Mucosa of descending colon (tissue), 3 donors: Measurements from ENCODE around the gene USP9Y. TPM values are rescaled to one million over a fixed set of nuclear protein-coding genes. Genes with fewer than 3 reads are reported as not detected.

ENCODE experiments used
- ATAC-seq: fragments of 200-7000 bp; cut with Tn5 transposase; one replicate; pipeline ENCODE4 v1.9.1; 2020; ENCODE audit warnings: mild to moderate bottlenecking, moderate library complexity
- DNase-seq, 3 donors: peaks; one replicate each; pipeline ENCODE4 v3.0.0-alpha.2; 2020
- H3K36me3 ChIP-seq: fragments of 200-600 bp; one replicate; pipeline ENCODE4 v1.8.0; 2021; ENCODE audit warnings: low read depth, mild to moderate bottlenecking
- H3K4me1 ChIP-seq: fragments of 200-600 bp; one replicate; pipeline ENCODE4 v1.8.0; 2021; ENCODE audit warnings: low read depth, mild to moderate bottlenecking
- H3K4me3 ChIP-seq: fragments of 200-600 bp; one replicate; pipeline ENCODE4 v1.8.0; 2021; ENCODE audit warnings: mild to moderate bottlenecking
- H3K9me3 ChIP-seq: fragments of 200-600 bp; one replicate; pipeline ENCODE4 v1.8.0; 2021; ENCODE audit warnings: mild to moderate bottlenecking
- intact Hi-C, 2 donors: fragments of 100-400 bp; cut with DNase I in 1 of 2; cut with micrococcal nuclease in 1 of 2; formaldehyde crosslinking; loops; one replicate each; pipeline versions ENCODE4 v1.11.0 to v1.11.1; 2022; cut with DNase I, micrococcal nuclease
- total RNA-seq, 3 donors: library from RNA; stranded (reverse); fragmentation: NEBNext Ultra II Directional in 2 of 3; extraction: Animal tissue kit (Norgen Biotek cat#: 25700) in 2 of 3; gene quantifications; one replicate each; pipeline versions ENCODE4 v1.2.1 to v1.2.4, GENCODE V29; 2021 to 2023
- TF ChIP-seq, protein P1 (sequence below): fragments of 200-600 bp; IDR thresholded peaks from one replicate; pipeline ENCODE4 v1.8.0; 2022; ENCODE audit warnings: antibody characterized with exemption, mild to moderate bottlenecking
- donor health status: DM: no; HTN: no; CAD: no; lungs with moderate emphysema.
- donor health status: DM: no; HTN: no; CAD: no.
- donor health status: DM: no; HTN: yes; CAD: no.

USP9Y gene
- total RNA-seq, 3 donors from 2014 or later = 9.2 to 18.1 TPM; not detected in 1

DNA sequence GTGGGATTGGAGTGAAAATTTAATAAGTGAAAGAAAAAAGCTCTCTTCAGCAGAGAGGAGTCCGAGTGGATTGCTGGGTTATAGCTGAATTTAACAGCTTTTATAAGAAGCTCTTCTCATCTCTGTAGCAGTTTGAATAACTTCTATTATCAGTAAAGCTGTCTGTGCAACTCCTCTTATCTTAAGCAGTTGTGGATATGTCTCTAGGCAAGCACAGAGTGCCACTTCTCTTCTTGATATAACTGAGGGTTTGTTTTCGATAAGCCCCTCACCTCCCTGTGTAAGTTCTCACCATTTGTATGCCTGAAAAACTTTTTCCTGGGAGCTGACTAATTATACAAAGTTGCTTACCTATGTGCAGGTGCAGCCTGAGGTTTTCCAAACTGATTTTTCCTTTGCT is 43.1 kb downstream of the USP9Y start:
- Histone ChIP-seq H3K4me1 (no peaks in the 10 kb centered on the region), H3K9me3 (no peaks in the 10 kb centered on the region), H3K4me3 (no peak overlapping the region), H3K36me3 (no peaks in the 10 kb centered on the region)
- intact Hi-C loops = no loop called here
- TF ChIP-seq, protein P1, sequence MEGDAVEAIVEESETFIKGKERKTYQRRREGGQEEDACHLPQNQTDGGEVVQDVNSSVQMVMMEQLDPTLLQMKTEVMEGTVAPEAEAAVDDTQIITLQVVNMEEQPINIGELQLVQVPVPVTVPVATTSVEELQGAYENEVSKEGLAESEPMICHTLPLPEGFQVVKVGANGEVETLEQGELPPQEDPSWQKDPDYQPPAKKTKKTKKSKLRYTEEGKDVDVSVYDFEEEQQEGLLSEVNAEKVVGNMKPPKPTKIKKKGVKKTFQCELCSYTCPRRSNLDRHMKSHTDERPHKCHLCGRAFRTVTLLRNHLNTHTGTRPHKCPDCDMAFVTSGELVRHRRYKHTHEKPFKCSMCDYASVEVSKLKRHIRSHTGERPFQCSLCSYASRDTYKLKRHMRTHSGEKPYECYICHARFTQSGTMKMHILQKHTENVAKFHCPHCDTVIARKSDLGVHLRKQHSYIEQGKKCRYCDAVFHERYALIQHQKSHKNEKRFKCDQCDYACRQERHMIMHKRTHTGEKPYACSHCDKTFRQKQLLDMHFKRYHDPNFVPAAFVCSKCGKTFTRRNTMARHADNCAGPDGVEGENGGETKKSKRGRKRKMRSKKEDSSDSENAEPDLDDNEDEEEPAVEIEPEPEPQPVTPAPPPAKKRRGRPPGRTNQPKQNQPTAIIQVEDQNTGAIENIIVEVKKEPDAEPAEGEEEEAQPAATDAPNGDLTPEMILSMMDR = no peak
- DNase-seq (no peak), ATAC-seq (no peak)

DNA sequence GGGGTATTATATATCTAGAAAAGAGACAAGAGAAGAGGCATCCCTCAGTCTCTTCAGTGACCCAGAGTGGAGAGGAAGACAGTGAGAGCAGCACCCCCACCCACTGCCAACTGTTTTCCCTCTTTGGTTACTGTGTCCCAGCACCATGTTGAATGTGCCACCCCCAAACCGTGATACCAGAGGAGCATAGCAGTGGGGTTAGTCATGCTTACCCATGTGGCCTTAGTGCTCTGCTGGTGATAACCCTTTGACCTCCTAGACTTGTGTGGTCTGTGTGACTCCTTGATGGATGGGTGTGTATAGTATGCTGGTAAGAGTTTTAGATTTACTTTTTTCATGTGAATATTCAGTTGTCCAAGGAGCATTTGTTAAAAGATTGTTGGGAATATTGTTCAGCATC is 48.3 kb downstream of the USP9Y start:
- TF ChIP-seq, protein P1 = no peak
- H3K4me3 ChIP-seq = no peak overlapping the region
- no peaks in the 10 kb centered on the region for H3K4me1 ChIP-seq
- ATAC-seq = no peak
- no peak for DNase-seq
- H3K9me3 ChIP-seq = no peaks in the 10 kb centered on the region
- intact Hi-C loops = no loop called here
- H3K36me3 ChIP-seq = no peaks in the 10 kb centered on the region

DNA sequence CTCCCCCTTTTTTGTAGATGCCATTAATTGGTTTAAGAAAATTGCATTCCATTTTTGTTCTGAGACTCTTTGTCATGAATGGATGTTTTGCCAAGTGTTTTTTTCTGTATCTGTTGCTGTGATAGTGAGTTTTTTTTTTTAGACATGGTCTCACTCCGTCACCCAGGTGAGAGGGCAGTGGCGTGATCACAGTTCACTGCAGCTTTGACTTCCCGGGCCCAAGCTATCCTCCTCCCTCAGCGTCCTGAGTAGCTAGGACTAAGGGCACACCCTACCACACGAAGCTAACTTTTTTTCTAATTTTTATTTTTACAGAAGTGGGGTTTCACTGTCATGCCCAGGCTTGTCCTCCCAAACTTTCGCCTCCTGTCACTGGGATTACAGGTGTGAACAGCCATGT is 51.8 kb downstream of the USP9Y start:
- TF ChIP-seq, protein P1 = no peak
- intact Hi-C loops = no loop called here
- Histone ChIP-seq H3K4me3 (no peak overlapping the region), H3K36me3 (no peaks in the 10 kb centered on the region), H3K4me1 (no peaks in the 10 kb centered on the region), H3K9me3 (no peaks in the 10 kb centered on the region)
- DNase-seq (no peak), ATAC-seq (no peak)

DNA sequence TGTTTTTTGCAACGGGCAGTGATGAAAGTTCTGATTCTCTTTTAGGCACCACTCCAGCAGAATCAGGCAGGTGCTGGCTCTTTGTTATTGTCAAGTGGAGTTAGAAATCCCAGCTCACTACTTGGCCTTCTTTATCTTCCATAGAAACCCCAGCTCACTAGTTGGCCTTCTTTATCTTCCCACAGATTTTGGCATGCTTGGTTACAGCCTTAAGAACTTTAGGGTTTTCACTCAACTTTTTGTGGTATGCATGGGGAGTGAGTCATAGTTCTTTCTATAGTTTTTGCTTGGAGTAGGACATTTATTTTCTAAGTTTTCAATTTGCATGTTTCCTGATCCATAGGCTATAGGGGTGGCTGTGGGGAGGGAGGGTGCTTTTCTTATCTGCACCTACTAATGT is 55.0 kb downstream of the USP9Y start:
- intact Hi-C loops = no loop called here
- Histone ChIP-seq H3K4me1 (no peaks in the 10 kb centered on the region), H3K9me3 (no peaks in the 10 kb centered on the region), H3K36me3 (no peaks in the 10 kb centered on the region), H3K4me3 (no peak overlapping the region)
- TF ChIP-seq, protein P1 = no peak
- no peak for ATAC-seq
- DNase-seq = no peak

DNA sequence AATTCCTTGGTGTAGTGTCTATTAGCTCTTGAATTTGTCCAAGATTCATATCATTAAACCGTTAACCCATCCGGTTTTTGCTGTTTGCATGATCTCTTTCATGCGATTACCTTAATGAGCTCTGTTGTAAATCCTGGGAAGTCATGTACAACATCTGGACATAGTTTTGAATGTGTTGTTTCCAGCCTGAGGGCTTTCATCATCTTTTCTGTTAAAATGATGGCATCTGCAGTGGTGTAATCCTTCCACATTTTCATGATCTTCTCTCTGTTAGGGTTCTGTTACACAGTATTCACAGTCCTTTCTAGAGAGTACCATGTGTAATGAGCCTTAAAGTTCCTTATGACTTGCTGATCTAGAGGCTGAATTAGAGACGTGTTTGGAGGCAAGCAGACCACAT is 64.9 kb downstream of the USP9Y start:
- DNase-seq (no peak), ATAC-seq (no peak)
- no peaks in the 10 kb centered on the region for H3K36me3 ChIP-seq
- H3K4me1 ChIP-seq = no peaks in the 10 kb centered on the region
- TF ChIP-seq, protein P1 = no peak
- H3K4me3 ChIP-seq = no peak overlapping the region
- no peaks in the 10 kb centered on the region for H3K9me3 ChIP-seq
- intact Hi-C loops = no loop called here

DNA sequence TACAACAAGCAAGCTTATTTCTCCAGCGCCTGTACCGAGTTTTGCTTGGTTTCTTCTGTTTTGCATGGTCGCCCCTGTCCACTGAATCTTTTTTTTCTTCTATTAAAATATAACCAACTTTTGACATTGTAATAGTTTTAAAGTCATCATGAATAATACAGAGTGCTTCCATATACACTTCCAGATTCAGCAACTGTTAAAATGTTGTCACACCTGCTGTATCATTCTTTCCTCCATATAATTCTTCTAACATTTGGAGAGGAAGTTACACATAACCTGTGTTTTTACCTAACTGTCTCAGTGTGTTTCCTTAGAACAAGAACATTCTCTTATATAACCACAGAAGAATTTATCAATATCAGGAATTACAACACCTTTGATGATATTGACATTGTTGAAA is 83.5 kb downstream of the USP9Y start:
- Histone ChIP-seq H3K4me3 (no peak overlapping the region), H3K36me3 (no peaks in the 10 kb centered on the region), H3K9me3 (no peaks in the 10 kb centered on the region), H3K4me1 (no peaks in the 10 kb centered on the region)
- TF ChIP-seq, protein P1 = no peak
- DNase-seq = no peak
- no peak for ATAC-seq
- intact Hi-C loops = no loop called here
